ENCODE results near the gene ETF1. TPM values are rescaled to one million over a fixed set of nuclear protein-coding genes. Genes with fewer than 3 reads are reported as not detected.

The ETF1 gene
- total RNA-seq: 101 and 107 TPM in 2 replicates
- long read RNA-seq, transcript ETF1-201 (11 exons, 3,742 nt): major isoform, 165 of 229 reads
- long read RNA-seq, partial matches to known transcripts: 46 of 229 reads
- long read RNA-seq, other reads (novel, unspliced or antisense): 17 of 229 reads

- Mint-ChIP-seq H3K27ac (ENCODE audit: unreplicated experiment) (peak within 1 kb of the TSS; percentile 100), H3K27me3 (ENCODE audit: low read depth) (no peaks in the 10 kb centered on the region), H3K9me3 (no peaks in the 10 kb centered on the region), H3K4me1 (peaks cover 59% of the 10 kb centered on the region), H3K4me3 (peak within 1 kb of the TSS; percentile 100), H3K36me3 (ENCODE audit: low read depth) (peaks cover 7% of the 10 kb centered on the region)
- DNase-seq (ENCODE audit: low read depth, low spot score): peak; percentile 99
- TF ChIP-seq, protein P1, sequence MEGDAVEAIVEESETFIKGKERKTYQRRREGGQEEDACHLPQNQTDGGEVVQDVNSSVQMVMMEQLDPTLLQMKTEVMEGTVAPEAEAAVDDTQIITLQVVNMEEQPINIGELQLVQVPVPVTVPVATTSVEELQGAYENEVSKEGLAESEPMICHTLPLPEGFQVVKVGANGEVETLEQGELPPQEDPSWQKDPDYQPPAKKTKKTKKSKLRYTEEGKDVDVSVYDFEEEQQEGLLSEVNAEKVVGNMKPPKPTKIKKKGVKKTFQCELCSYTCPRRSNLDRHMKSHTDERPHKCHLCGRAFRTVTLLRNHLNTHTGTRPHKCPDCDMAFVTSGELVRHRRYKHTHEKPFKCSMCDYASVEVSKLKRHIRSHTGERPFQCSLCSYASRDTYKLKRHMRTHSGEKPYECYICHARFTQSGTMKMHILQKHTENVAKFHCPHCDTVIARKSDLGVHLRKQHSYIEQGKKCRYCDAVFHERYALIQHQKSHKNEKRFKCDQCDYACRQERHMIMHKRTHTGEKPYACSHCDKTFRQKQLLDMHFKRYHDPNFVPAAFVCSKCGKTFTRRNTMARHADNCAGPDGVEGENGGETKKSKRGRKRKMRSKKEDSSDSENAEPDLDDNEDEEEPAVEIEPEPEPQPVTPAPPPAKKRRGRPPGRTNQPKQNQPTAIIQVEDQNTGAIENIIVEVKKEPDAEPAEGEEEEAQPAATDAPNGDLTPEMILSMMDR (conservative IDR thresholded peaks at IDR 0.05): no peak
Observed at GRCh38 chr5:138542956-138543729, at the start of gene ETF1. ETF1 (minus strand) TSS chr5:138543236; CDS start chr5:138542918, 318 bp downstream.

DNA sequence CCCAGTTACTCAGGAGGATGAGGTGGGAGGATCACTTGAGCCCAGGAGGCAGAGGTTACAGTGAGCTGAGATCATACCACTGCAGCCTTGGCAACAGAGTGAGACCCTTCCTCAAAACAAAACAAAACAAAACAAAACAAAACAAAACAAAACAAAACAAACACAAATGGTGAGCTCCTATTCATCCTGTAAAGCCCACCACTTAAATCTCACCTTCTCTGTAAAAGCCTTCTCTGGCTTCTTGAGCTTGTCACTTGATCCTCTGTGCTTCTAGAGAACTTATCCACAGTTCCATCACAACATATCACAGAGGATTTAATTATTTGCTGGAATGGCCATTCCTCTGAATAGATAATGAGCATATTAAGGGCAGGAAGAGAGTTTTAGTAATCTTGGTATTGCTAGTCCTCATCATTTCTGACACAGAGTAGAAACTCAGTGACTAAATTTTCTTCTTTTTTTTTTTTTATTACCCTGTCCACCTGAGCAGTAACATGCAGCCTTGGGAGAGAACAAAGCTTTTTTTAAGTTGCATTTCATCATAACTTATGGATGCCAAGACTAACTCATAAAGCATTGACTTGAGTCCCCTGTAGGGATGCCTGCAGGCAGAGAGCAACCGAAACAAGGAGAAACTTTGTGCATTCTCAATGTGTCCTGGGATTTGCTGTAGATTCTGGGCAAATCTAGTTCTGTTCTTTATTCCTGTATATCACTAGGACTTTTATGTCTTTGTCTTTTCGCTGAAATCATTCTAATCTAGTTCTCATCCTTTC lies 45.2 kb upstream of the ETF1 start:
- Mint-ChIP-seq H3K36me3 (ENCODE audit: low read depth) (no peaks in the 10 kb centered on the region), H3K9me3 (no peaks in the 10 kb centered on the region), H3K4me1 (peaks cover 12% of the 10 kb centered on the region), H3K27ac (ENCODE audit: unreplicated experiment) (no peak overlapping the region), H3K27me3 (ENCODE audit: low read depth) (peaks cover 2% of the 10 kb centered on the region), H3K4me3 (no peak overlapping the region)
- no peak for DNase-seq (ENCODE audit: low read depth, low spot score)
- TF ChIP-seq, protein P1 (conservative IDR thresholded peaks at IDR 0.05): no peak

DNA sequence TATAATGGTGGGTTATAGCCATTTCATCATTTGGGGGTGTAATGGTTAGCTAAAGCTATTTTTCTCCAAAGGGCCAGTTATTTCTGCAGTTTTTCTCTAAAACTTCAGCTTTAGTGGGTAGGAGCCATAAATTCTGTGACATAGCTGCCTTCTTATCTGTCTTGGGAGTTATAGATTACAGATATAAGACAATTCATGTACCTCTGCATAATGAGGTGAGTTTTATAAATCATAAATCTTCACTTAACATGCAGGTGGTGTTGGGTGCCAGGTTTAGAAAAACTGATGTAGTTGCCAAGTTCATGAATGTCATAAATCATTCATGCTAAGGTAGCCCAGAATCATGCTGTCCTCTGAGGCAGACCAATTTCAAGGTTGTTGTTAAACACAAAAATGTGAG lies 42.1 kb upstream of the ETF1 start:
- TF ChIP-seq, protein P1 (conservative IDR thresholded peaks at IDR 0.05): no peak
- no peaks in the 10 kb centered on the region for H3K9me3 Mint-ChIP-seq
- peaks cover 2% of the 10 kb centered on the region for H3K27me3 Mint-ChIP-seq (ENCODE audit: low read depth)
- no peak overlapping the region for H3K4me3 Mint-ChIP-seq
- no peaks in the 10 kb centered on the region for H3K36me3 Mint-ChIP-seq (ENCODE audit: low read depth)
- peaks cover 4% of the 10 kb centered on the region for H3K4me1 Mint-ChIP-seq
- no peak for DNase-seq (ENCODE audit: low read depth, low spot score)
- no peak overlapping the region for H3K27ac Mint-ChIP-seq (ENCODE audit: unreplicated experiment)

GRCh38 chr5:138583984-138584637 lies 41.1 kb upstream of the ETF1 start:
- no peaks in the 10 kb centered on the region for H3K9me3 Mint-ChIP-seq

GRCh38 chr5:138582959-138583358 lies 39.9 kb upstream of the ETF1 start:
- no peak overlapping the region for H3K4me3 Mint-ChIP-seq

More at GRCh38 chr5:138583984-138584637, 41.1 kb upstream of the ETF1 start:
- H3K36me3 Mint-ChIP-seq (ENCODE audit: low read depth): no peaks in the 10 kb centered on the region
- no peak overlapping the region for H3K4me3 Mint-ChIP-seq
- TF ChIP-seq, protein P1 (conservative IDR thresholded peaks at IDR 0.05): no peak
- H3K27ac Mint-ChIP-seq (ENCODE audit: unreplicated experiment): no peak overlapping the region
- peaks cover 8% of the 10 kb centered on the region for H3K4me1 Mint-ChIP-seq
- no peak for DNase-seq (ENCODE audit: low read depth, low spot score)
- peaks cover 2% of the 10 kb centered on the region for H3K27me3 Mint-ChIP-seq (ENCODE audit: low read depth)

More at GRCh38 chr5:138582959-138583358, 39.9 kb upstream of the ETF1 start:
- TF ChIP-seq, protein P1 (conservative IDR thresholded peaks at IDR 0.05): no peak
- DNase-seq (ENCODE audit: low read depth, low spot score): no peak
- peaks cover 2% of the 10 kb centered on the region for H3K27me3 Mint-ChIP-seq (ENCODE audit: low read depth)
- peaks cover 5% of the 10 kb centered on the region for H3K4me1 Mint-ChIP-seq
- H3K27ac Mint-ChIP-seq (ENCODE audit: unreplicated experiment): no peak overlapping the region
- H3K9me3 Mint-ChIP-seq: no peaks in the 10 kb centered on the region
- no peaks in the 10 kb centered on the region for H3K36me3 Mint-ChIP-seq (ENCODE audit: low read depth)
